Stimulated activated naive CD8-positive, alpha-beta T cell treated with anti-CD3 and anti-CD28 coated beads, Interleukin-15, Interleukin-2, amounts not matched to agents 100 U/mL and 50 U/mL, for 24 hours (primary cell): ENCODE results near the gene RBMX.
"Not testable (repeated sequence)": the region's sequence is repeated elsewhere in the genome, so short reads cannot be mapped to it uniquely, and the experiment has no call there.

Experiments
- ATAC-seq: fragments of 150-1000 bp; cut with Tn5 transposase; one replicate; pipeline ENCODE4 v1.10.0; 2021
- DNase-seq: peaks from one replicate; pipeline ENCODE4 v3.0.0; 2021

RBMX gene

DNA sequence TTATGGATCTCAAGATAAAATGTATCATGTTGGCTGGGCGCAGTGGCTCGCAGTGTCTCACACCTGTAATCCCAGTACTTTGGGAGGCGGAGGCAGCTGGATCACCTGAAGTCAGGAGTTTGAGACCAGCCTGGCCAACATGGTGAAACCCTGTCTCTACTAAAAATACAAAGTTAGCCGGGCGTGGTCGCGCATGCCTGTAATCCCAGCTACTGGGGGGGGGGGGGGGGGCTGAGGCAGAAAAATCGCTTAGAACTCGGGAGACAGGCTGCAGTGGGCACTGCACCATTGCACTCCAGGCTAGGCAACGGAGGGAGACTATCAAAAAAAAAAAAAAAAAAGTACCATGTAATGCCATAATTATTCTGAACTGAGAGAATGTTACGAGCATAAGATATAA lies 2.1 kb downstream of the RBMX start:
- no peak for ATAC-seq
- no peak for DNase-seq

- ATAC-seq, DNase-seq: not testable (repeated sequence)
Observed at GRCh38 chrX:136874114-136874513, 6.4 kb downstream of the RBMX start.

- ATAC-seq = not testable (repeated sequence)
Observed at GRCh38 chrX:136873210-136873609, 7.3 kb downstream of the RBMX start.

DNA sequence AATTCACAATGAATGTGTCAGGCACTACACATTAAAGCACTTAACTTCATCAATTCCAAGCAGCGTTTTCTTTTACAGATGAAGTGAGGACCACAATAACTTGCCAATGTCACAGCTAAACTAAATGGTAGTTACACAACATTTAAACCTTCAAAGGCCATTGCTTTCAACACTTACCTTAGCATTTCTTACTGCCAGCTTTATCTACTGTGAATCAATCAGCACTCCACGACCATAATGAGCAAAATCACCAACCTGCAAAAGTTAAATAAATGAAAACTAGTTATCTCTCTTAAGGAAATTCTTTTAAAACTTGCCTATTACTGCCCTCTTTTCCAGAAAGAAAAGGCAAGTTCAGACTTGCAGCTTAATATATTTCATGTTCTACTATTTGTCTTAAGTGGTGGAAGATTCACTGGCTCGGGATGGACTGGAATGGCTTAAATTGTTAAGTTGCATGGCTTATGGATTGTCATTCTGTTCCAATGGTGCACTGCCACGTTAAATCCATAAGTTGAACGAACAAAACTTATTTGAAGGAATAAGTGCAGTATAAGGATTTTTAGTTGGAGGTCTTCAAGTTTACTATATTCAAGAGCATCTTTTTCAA lies 8.3 kb downstream of the RBMX start:
- ATAC-seq = no peak
- no peak for DNase-seq

More at GRCh38 chrX:136873210-136873609, 7.3 kb downstream of the RBMX start:
- not testable (repeated sequence) for DNase-seq

DNA sequence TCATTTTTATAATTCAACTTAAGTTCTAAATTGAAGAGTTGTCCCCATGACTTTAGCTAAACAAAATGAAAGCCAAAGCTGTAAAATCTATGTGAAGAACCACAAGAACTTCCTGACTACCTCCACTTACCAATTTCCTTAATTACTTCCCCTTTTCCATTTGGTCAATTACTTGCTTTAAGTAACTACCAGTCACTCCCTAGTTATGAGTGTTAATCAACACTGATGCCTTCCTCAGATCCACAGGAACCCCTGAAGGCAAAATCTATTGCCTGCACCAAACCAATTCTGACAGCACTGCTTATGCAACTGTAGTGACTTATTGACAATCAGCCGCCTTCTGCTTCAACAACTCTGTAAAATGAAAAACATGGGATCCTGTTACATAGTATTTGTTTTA lies 10.5 kb downstream of the RBMX start:
- ATAC-seq (no peak), DNase-seq (no peak)

GRCh38 chrX:136868283-136869055 lies 12.1 kb downstream of the RBMX start:
- DNase-seq (no peak), ATAC-seq (no peak)

GRCh38 chrX:136867518-136867917 lies 13.0 kb downstream of the RBMX start:
- DNase-seq (no peak), ATAC-seq (peak; percentile 67)

GRCh38 chrX:136867096-136867491 lies 13.4 kb downstream of the RBMX start:
- DNase-seq (no peak), ATAC-seq (no peak)

DNA sequence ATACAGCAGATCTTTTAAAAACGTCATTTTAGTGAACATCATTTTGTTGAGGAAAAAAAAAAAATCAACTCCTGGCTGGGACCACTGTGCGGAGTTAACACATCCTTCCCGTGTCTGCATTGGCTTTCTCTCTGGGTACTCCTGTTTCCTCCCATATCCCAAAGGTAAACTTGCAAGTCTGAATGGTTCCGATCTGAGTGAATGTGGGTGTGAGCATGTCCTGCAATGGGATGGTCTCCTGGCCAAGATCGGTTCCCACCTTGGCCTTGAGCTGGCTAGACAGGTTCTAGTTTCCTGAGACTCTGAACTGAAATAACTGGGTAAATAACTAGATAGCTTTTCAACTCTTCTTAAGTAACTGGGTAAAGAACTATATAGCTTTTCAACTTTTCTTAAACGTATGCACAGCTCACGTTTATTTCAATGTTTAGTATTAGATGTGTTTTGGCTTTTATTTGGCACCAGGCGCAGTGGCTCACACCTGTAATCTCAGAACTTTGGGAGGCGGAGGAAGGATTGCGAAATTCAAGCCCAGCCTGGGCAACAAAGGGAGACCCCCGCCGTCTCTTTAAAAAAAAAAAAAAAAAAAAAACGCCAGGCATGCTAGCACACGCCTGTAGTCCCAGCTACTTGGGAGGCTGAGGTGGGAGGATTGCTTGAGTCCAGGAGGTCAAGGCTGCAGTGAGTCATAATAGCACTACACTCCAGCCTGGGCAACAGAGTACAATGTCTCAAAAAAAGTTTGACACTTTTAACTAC lies 14.0 kb downstream of the RBMX start:
- DNase-seq = no peak
- ATAC-seq = no peak

DNA sequence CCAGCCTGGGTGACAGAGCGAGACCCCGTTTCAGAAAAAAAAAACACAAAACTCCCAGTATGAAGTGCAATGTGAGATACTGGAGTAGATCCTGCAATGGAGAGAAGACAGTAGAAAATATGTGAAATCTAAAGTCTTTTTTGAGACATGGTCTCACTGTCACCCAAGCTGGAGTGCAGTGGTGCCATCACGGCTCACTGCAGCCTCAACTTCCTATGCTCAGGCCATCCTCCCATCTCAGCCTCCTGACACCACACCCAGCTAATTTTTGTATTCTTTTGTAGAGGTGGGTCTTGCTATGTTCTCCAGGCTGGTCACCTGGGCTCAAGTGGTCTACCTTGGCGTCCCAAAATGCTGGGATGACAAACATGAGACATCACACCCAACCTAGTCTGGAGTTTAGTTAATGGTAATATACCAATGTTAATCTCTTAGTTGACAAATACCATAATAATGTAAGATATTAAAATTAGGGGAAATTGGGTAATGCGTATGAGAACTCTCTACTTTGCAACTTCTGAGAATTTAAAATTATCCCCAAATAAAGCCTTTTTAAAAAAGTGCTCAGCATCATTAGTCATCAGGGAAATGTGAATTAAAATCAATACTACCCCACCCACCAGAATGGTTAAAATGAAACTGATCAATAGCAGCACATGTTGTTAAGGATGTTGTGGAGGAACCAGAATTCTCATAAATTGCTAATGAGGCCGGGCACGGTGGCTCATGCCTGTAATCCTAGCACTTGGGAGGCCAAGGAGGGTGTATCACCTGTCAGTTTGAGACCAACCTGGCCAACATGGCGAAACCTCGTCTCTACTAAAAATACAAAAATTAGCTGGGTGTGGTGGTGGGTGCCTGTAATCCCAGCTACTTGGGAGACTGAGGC lies 15.0 kb downstream of the RBMX start:
- ATAC-seq (peak; percentile 24), DNase-seq (no peak)

- no peak for DNase-seq
Observed at GRCh38 chrX:136863826-136864225, 16.7 kb downstream of the RBMX start.

GRCh38 chrX:136862546-136862945 lies 18.0 kb downstream of the RBMX start:
- DNase-seq = no peak
- no peak for ATAC-seq

More at GRCh38 chrX:136863826-136864225, 16.7 kb downstream of the RBMX start:
- no peak for ATAC-seq

DNA sequence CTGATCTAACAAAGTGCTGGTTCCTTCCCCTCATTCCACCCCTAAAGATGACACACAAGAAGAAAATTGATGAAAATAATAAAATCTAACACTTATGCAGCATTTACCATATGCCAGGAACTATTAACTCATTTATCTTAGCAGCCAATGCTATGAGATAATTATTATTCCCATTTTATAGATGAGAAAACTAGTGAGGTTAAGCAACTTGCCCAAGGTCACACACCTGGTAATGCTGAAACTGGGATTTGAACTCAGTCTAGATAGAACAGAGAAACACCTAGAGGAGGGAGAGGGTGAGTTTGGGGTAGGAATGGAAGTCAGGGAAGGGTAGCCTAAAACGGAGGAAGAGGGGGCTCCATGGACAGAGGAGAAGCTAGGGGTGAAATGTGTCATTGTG lies 18.6 kb downstream of the RBMX start:
- DNase-seq (no peak), ATAC-seq (no peak)

GRCh38 chrX:136858007-136858756 lies 22.3 kb downstream of the RBMX start:
- no peak for ATAC-seq

GRCh38 chrX:136856551-136856950 lies 24.0 kb downstream of the RBMX start:
- ATAC-seq (no peak), DNase-seq (no peak)

More at GRCh38 chrX:136858007-136858756, 22.3 kb downstream of the RBMX start:
- no peak for DNase-seq

- ATAC-seq = no peak
- DNase-seq = no peak
Observed at GRCh38 chrX:136856050-136856449, 24.5 kb downstream of the RBMX start.

- ATAC-seq = no peak
- no peak for DNase-seq
Observed at GRCh38 chrX:136851526-136851925, 29.0 kb downstream of the RBMX start.

GRCh38 chrX:136850441-136851175 lies 29.9 kb downstream of the RBMX start:
- no peak for ATAC-seq
- no peak for DNase-seq

- DNase-seq (no peak), ATAC-seq (no peak)
Observed at GRCh38 chrX:136849395-136849794, 31.1 kb downstream of the RBMX start.

DNA sequence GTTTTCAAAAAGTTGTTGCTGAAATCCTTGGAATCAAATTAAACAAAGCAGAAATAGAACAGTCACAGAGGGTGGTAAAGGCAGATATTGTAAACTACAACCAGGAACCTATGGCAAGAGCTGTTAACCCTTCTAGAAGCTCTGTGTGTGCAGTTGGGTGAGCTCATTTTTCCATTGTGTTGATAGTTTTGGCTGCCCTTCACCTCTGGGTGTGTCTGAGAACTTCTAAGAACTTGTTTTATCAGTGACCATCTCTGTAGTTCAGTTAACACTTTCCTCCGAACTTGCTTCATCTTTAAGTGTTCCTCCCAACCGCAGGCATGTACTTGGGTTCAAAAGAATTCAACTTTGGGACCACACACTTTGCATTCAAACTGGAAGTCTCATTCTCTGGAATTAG lies 32.7 kb downstream of the RBMX start:
- DNase-seq = no peak
- ATAC-seq = peak; percentile 46

DNA sequence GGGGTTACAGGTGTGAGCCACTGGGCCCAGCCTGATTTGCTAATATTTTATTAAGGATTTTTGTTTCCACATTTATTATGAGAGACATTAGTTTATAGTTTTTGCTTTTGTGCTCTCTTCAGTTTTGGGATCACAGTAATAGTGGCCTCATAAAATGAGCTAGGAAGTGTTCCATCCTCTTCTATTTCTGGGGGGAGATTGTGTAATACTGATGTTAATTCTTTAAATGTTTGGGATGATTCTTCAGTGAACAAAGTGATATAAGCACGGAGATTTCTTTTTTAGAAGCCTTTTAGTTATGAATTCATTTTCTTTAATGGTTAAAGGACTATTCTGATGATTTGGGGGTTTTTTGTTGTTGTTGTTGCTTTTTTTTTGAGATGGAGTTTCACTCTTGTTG lies 41.3 kb downstream of the RBMX start:
- no peak for DNase-seq
- no peak for ATAC-seq
